NCI-H1048 (cell line): ENCODE results near the gene KRT82.
"Not testable (repeated sequence)": the region's sequence is repeated elsewhere in the genome, so short reads cannot be mapped to it uniquely, and the experiment has no call there.

ENCODE experiments used
- DNase-seq: peaks from one replicate; lab custom pipeline; 2025; lab: John Stamatoyannopoulos, UW

Gene KRT82

GRCh38 chr12:52405922-52406385 is at the start of gene KRT82:
TSS of gene KRT82 (minus strand) at chr12:52406335. CDS start at chr12:52406277, 58 bp downstream.
- DNase-seq = no peak

GRCh38 chr12:52455821-52456220 is 49.7 kb upstream of the KRT82 start:
- no peak for DNase-seq

GRCh38 chr12:52454411-52455201 is 48.5 kb upstream of the KRT82 start:
- DNase-seq = no peak

GRCh38 chr12:52452101-52452500 is 46.0 kb upstream of the KRT82 start, which contains the start of gene KRT6B:
TSS of gene KRT6B (minus strand) at chr12:52452146. CDS start at chr12:52452078, 68 bp downstream.
- DNase-seq = no peak

GRCh38 chr12:52448228-52448627 is 42.1 kb upstream of the KRT82 start:
- no peak for DNase-seq

GRCh38 chr12:52447196-52447595 is 41.1 kb upstream of the KRT82 start:
- not testable (repeated sequence) for DNase-seq

GRCh38 chr12:52446367-52447045 is 40.4 kb upstream of the KRT82 start:
- no peak for DNase-seq

- no peak for DNase-seq
These were observed 39.7 kb upstream of the KRT82 start for GRCh38 chr12:52445876-52446275.

- peak; percentile 4 for DNase-seq
These were observed 38.8 kb upstream of the KRT82 start for GRCh38 chr12:52444647-52445595.

GRCh38 chr12:52443966-52444365 is 37.8 kb upstream of the KRT82 start:
- DNase-seq = no peak

- DNase-seq = no peak
These were observed 36.5 kb upstream of the KRT82 start for GRCh38 chr12:52442600-52443061.

- DNase-seq = no peak
These were observed 35.3 kb upstream of the KRT82 start for GRCh38 chr12:52441320-52441911.

- no peak for DNase-seq
These were observed 34.7 kb upstream of the KRT82 start for GRCh38 chr12:52440821-52441319.

- DNase-seq = no peak
These were observed 33.7 kb upstream of the KRT82 start for GRCh38 chr12:52439845-52440244.

- DNase-seq = no peak
These were observed 33.3 kb upstream of the KRT82 start for GRCh38 chr12:52439420-52439819.

- DNase-seq = no peak
These were observed 32.5 kb upstream of the KRT82 start for GRCh38 chr12:52438305-52439301.

- no peak for DNase-seq
These were observed 31.4 kb upstream of the KRT82 start for GRCh38 chr12:52437508-52437907.

GRCh38 chr12:52436828-52437474 is 30.8 kb upstream of the KRT82 start:
- DNase-seq = no peak

GRCh38 chr12:52436000-52436827 is 30.1 kb upstream of the KRT82 start:
- no peak for DNase-seq
